GM19395 (cell line): ENCODE data around the gene EPB41L4B.
A peak's percentile ranks its signal among the peaks of the same experiment; 100 is the strongest.

Experiments used
- ATAC-seq: cut with Tn5 transposase; IDR thresholded peaks from one replicate; pipeline ENCODE4 v1.9.1; 2021; ENCODE audit warnings: mild to moderate bottlenecking, moderate library complexity; ENCODE audit not compliant: unreplicated experiment

EPB41L4B gene

DNA sequence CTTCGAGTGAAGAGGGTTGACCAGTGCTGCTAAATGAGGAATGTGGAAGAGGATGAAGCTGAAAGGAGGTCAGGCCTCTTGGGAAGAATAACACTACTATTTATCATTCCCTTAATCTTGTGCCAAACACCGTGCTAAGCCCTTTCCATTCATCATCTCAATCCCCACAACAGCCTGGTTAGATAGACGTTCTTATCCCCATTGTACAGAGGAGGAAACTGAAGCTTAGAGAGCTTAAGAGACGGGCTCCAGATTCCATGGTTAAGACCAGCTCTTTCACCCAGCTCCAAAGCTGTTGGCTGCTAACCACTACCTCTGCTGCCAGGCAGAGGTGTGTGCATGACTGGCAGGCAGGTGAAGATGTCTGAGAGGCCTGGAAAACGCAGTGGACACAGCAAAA lies 868 bp upstream of the EPB41L4B start:
- no peak for ATAC-seq

DNA sequence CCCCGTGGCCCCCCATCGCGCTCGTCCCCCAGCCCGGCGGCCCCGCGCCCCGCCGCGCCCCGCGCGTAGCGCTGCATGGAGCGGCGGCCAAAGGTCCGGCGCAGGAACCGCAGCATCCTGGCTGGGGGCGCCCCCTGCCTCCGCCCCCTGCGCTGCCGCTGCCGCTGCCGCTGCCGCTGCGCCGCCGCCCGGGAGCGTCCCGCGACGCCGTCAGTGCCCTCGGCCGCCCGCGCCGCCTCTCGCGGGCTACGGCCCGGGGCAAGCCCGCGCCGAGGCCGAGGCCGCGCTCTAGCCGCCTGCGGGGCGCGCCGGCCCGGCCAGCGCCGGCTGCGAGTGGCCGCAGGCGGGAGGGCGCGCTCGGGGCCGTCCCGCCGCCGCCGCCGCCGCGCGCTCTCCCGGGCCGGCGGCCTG lies 523 bp downstream of the EPB41L4B start:
- peak; percentile 26 for ATAC-seq

DNA sequence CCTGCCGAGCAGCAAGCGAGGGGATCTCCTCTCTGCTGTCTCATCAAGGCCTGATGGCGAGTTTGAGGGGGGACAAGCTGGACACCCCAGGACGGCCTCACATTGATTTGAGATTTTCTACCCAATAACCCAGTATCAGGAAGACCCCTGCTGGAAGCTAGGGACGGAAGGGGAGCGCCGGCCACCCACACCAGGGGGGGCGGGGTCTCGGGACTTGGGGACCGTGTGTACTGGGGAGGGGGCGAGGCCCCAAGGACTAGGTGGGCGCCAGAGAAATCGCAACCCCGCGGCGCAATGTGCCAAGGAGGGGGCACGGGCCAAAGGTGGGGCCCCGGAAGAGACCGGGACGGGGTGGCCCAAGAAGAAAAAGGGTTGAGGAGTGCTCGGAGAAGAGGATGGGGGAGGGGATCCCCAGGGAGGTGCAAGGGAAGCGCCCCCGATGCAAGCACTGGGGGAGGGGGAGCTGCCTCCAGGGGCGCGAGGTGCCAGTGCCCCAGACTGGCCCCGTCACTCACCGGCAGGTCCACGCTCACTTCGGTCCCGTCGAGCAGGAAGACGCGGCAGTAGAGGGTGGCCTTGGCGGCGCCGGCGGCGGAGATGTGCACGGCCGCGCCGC lies 1.1 kb downstream of the EPB41L4B start:
- no peak for ATAC-seq

DNA sequence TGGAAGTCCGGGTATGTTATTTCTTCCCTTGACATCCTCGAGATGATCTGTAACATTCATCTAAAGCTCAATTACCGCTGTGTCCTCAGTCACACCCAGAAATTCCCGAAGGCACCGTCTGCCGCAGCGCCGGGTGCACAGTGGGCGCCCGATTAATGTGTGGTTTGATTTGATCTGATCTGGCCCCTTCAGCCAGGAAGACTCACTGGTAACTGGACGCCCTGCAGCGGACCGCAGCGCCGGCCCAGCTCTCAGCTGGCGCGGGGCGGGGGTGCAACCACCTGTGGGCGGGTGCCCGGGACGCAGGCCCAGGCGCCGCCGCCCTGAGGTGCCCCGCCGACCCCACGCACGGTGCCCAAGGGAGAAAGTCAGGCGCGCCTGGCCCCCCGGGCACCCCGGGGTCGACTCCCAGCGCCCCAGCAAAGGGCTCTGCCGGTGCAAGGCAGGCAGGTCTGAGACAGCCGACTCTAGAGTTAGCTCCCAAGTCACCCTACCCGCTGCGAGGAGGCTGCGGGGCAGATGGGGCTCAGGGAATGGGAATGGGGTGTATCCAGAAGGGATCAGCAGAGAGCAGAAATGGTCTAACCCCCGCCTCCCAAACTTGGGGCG lies 1.7 kb downstream of the EPB41L4B start:
- ATAC-seq, result no peak

DNA sequence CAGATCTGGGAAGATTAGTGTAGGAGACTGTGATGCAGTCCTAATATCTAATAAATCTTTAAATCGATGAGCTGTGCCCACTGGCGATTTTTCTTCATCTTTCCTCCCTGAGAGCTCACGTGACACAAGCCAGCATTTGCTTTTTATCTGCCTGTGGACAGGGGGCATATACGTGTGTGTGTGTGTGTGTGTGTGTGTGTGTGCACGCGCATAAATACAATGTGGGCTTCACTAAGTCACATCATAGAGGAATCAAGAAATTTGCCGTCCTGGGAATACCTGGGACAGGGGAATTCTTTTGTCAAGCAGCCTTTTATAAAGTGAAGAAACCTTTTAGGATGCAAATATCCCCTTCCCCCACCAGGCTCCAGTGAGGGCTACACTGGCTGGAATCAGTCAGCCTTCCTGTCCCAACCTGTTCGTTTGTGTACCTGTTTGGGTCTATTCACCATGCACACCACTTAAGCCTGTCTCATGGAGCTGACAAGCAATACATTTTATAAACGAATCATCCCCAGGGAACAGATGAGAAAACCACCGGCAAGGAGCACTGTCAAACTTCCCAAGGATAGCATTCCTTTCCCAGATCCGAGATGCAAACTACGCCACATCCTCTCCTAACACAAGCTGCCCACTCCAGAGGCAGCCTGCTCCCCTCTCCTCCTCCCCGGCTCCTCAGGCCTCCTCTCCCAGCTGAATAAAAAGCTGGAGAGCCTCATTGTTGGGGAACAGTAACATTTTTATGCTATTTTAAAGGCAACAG lies 2.7 kb downstream of the EPB41L4B start:
- no peak for ATAC-seq

DNA sequence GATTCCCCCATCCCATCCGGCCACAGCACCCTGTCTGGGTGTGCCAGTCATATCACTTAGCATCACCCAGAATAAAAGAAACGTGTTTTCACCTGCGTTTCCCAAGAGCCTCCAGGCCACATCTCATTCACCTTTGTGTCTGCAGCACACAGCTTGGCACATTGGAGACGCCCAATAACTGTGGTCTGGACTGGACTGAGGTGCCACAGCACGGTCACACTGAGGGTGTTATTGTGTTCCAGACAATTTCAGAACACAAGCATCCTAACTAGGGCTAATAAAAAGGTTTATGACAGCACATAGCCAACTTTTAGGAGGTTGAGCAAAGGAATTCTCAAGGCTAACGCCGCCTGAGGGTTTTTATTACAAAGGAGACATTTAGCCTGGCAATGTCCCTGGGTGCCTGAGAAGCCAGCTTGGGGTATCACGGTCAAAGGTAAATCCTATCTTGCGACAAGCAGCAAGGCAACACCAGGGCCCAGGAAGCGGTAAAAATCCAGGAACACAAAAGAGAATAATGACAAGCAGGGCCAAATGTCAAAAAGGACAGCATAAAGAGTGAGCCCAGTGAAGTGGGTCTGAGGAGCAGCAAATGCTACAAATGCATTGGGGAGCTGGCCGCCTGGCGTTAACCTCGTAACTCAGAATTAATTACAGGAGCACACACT lies 3.4 kb downstream of the EPB41L4B start:
- ATAC-seq, result no peak

DNA sequence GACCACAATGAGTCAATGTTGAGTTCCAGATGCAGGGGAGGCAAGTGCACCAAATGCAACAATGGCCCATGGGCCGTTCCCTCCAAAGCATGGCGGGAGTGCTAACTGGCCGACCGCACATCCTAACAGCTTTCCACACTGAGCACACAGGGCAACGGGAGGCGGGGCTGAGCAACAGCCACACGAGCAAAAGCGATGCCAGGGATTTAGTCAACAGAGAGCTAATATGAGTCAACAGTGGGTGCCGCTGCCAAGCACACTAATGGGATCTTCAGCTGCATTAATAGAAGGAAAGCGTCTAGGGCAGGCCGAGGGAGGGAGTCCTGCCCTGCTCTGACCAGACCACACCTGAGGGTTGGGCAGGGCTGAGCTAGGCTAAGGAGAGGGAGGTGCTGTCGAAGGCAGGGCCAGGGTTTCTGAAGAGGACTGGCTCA lies 4.6 kb downstream of the EPB41L4B start:
- ATAC-seq, result no peak

DNA sequence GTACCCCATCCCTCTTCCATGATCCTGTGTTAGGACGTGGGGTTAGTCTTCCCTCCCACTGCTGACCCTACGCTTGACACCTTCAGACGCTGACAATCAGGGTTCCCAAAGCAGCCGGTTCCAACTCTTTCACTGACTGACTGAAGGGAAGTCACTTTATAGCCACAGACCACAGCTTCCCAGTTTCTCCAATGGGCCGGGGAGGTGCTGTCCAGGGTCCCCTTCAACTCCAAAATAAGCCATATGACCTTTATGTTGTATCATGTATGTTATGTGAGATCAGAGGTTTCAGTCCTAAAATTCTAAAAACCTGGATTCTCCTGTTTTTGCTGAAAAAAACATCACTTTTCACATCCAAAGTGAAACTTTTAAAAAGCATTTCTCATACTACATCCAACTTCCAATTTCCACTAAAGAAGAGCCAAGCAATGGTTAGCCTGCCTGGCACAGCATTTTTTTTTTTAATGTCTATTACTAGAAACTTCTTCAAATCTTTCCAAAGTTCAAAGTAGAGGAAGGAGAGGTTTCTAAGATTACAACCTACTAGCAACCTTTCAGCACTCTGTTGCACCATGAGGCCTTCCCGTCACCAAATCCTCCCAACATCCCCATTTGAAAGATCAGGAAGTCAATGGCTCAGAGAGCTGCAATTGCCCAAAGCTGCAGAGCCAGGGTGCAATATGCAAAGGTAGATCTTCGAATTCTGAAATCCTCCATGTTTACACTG lies 5.2 kb downstream of the EPB41L4B start:
- no peak for ATAC-seq

DNA sequence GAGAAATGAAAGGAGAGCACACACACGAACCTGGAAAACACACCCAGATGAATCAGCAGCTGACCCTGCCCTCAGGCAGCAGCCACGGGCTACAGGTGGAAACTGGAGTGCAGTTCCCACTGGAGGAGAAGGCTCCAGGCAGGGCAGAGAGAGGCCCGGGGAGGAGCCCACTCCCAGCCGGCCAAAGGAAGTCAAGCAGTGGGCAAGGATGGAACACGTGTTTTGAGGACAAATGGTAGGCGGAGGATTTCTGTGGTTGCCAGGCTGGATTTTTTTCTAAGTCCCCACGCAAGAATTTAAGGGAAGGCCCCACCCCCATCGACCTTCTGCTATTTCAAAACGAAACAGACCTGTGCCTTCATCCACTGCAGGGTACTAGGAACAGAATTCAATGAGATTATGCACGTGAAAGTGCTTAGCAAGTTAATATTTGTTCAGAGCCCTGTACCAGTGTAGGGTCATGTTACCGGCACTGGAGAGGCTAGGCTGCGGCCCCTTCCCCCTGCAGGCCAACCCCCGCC lies 6.8 kb downstream of the EPB41L4B start:
- no peak for ATAC-seq

DNA sequence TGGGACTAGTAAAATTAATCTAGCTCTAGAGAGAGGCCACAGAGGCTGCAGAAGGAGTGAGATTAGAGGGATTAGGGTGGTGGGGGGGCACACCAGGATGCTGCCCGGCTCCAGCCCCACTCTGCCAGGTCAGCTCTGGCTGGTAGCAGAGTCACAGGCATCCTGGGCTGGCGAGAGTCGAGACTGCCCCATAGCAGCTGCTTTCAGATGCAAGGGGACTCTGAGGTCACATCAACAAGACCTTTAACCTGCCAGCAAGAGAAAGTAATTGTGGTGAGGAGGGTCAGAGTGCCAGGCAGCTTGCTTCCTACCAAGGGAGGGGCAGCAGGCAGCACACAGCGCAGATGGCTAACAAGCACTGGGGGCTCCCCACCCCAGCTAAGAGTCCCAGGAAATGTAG lies 7.5 kb downstream of the EPB41L4B start:
- ATAC-seq, result no peak

DNA sequence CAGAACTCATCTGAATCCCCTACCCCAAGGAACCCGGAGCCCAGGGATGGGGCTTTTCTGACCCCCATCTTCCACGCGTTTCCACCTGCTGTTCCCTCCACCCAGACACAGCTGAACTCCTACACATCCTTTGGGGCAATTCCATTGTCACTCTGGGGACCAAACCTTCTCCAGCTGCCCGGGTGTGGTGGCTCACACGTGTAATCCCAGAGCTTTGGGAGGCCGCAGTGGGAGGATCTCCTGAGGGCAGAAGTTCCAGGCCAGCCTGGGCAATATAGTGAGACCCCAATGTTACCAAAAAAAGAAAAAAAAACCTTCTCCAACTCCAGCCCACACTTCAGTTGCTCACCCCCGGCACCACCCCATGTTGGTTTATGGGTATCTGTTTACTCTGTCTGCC lies 8.1 kb downstream of the EPB41L4B start:
- no peak for ATAC-seq

DNA sequence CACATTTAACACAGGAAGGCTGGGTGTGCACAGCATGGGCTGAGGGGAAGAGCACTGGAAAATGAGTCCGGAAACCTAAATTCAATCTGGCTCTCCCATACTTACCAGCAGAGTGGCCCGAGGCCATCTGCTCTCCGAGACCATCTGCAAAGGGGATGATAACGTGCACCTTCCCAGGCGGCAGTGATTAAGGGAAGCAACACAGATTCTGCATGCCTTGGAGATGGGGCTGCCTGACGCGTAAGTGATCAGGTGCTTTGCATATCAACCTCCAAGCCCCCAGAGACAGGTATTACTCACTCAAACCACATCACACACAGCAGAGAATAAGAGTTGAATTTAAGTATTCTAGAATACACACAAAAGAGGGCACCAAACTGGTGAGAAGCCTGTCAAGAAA lies 9.1 kb downstream of the EPB41L4B start:
- ATAC-seq, result no peak

DNA sequence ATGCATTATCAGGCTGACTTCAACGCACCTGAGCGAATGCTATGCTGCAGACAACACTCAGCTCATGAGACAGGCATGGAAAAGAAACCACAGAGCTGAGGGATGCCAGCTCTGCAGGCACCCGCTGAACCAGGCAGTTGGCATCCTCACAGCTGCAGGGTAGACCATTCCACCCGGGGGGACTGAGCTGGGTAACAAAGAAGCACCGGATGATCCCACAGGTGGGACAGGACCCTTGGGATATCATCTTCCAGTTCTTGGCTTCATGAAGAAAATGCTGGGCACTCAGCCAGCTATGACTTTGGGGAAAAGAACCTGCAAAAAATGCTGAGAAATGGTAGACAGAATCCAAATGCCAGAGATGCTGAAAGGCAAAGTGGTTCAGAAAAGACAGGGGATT lies 9.6 kb downstream of the EPB41L4B start:
- no peak for ATAC-seq

DNA sequence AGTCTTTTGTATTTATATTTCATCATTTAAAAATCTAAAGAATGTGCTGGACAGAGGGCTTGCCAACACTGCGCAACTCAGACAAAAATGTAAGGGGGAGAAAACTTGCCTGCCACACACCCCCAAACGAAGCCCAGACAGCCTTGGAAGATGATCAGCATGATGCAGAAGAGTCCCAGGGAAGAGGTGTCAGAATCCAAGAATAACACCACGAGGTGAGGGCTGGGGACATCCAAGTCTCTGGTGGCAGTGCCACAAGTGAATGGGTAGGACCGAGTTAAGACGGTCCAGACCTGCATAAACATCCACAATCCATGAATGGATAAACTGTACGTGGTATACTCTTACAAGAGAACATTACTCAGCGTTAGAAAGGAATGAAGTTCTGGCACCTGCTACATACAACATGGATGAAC lies 10.4 kb downstream of the EPB41L4B start:
- no peak for ATAC-seq

DNA sequence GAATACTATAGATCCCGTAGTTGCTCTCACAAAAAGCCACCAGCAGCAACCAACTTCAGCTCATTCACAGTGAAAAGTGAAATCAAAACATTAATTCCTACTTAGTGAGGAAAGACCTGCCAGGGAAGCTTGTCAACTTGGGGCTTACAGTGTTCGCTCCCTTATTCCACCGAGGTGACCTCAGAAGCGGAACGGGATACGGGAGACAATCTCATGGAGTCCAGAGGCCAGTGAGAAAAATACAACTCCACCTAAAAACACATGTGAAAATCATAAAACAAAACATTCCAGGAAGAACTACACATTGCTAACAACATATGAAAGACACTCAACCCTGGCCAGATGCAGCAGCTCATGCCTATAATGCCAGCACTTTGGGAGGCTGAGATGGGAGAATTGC lies 11.6 kb downstream of the EPB41L4B start:
- ATAC-seq, result no peak

DNA sequence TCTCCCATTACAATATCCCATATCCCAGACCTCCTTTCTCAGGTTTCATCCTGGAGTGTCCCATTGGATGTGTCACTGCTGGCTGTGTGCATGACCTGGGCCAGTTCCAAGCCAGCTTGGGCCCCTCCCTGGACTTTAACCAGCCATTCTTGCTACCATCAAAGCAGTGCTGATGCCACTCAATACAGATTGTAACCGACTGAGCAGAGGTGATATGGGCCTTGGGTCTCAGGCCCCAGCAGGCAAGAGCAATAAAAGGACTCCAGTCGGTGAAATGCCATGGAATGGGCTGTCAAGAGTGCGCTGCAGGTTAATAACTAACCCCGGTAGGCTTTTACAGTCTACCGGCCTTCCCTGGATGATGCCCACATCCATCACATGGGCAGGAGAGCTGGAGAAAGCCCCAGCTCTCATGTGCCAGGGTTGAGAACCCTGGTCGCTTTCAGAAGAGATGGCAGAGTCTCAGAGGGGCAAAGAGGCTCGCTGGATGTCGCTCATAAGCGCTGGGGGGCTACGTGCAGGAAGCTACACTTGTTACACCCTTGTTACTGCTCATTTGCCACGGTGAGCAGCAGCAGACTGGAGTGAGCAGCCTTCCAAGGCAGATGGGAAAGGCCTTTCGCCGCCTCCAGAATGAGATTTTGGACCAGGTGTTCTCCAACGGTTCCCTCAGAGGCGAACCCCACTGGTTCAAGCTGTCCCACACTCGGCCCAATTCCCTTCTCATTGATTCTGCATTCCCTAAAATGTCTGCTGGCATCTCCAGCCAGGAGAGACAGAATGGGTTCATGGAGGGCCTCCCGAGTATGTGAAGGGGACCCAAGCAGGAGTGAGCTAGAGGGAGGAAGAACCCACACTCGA lies 13.2 kb downstream of the EPB41L4B start:
- no peak for ATAC-seq

DNA sequence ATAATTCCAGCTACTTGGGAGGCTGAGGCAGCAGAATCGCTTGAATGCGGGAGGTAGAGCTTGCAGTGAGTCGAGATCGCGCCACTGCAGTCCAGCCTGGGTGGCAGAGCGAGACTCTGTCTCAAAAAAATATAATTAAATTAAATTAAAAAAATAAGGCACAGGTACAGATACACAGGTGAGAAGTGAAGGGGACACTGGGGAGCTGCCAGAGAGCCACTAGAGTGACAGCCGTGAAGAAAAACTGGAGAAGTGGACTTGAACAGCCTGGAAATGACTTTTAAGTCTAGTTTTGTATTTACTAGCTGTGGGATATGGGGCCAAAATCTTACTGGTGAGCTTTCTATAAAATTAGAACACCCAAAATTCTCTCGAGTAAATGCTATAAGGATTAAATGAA lies 15.1 kb downstream of the EPB41L4B start:
- no peak for ATAC-seq

DNA sequence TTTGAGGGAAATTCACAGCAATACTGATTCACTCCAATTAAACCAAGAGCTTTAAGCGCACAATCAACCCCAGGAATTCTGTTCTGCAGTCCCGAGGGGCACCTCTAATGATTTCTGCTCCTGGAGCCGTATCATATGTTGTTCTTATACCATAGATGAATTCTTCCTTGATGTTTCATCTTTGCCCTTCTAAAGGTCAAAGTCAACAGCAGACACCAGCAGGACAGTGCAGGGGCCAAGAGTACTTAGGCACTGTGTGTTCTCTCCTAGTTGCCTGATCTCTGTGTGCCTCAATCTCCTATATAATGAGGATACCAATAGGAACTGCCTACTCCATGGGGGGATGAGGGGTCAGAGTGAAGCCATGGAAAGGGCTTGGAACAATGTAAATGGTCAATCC lies 16.5 kb downstream of the EPB41L4B start:
- ATAC-seq, result no peak

DNA sequence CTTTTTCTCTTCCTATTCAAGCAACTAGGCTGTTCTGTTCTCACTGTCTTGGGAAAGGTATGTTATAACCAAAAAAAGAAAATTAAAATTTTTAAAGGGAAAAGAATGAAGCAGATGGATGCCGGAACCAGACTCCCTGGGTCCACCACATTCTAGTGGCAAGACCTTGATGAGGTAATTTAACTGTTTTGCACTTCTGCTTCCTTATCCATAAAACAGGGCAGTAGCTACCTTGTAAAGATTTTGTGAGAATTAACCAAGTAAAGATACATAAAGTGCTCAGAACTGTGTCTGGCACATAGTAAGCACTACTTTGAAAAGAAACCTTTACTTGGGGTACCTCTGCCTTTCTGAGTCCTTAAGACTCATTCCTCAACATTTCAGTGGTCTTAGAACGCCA lies 17.0 kb downstream of the EPB41L4B start:
- no peak for ATAC-seq

DNA sequence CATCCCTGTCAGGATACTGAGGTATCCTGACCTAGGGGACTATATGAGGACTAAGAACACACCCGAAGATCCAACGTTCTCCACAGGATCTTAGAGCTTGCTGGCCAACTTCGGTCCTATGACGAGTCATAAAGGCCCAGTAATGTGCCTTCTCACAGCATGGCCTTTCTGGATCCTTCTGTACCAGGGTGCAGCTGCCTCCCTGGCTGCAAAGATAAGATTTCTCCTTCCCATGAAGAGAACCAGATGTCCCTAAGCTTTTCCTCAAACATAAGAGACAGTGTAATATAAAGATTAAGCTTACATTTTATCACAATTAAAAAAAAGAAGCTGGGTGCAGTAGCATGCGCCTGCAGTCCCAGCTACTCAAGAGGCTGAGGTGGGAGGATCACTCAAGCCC lies 18.3 kb downstream of the EPB41L4B start:
- no peak for ATAC-seq
